GM10847 (cell line): ENCODE results near the gene GTSF1L.

Experiments used
- POLR2A ChIP-seq: IDR thresholded peaks from 2 replicates; pipeline ENCODE4 v1.6.1; 2011; ENCODE audit not compliant: insufficient read length; ENCODE audit errors: extremely low read depth

The GTSF1L gene

DNA sequence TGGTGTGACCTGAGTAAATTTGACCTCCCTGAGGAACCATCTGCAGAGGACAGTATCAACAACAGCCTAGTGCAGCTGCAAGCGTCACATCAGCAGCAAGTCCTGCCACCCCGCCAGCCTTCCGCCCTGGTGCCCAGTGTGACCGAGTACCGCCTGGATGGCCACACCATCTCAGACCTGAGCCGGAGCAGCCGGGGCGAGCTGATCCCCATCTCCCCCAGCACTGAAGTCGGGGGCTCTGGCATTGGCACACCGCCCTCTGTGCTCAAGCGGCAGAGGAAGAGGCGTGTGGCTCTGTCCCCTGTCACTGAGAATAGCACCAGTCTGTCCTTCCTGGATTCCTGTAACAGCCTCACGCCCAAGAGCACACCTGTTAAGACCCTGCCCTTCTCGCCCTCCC lies 24.3 kb downstream of the GTSF1L start:
- no peak for TF ChIP-seq POLR2A

DNA sequence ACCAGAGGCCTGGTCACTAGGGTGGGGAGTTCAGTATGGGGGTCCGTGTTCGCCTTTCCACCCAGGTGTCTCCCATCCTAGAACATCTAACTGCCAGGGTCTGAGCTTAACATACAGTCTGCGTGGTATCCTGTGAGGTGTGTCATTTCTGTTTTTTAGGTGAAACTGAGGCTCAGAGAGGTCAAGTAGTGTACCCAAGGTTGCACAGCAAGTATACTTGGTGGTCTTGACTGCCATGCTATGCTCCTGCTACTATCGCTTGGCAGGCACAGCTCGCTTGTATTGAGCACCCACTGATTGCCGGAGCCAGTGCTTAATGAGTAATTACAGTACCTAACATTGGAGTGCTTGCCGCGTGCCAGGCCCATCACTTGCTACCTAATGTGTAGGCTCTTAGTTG lies 26.2 kb downstream of the GTSF1L start:
- TF ChIP-seq POLR2A: no peak

DNA sequence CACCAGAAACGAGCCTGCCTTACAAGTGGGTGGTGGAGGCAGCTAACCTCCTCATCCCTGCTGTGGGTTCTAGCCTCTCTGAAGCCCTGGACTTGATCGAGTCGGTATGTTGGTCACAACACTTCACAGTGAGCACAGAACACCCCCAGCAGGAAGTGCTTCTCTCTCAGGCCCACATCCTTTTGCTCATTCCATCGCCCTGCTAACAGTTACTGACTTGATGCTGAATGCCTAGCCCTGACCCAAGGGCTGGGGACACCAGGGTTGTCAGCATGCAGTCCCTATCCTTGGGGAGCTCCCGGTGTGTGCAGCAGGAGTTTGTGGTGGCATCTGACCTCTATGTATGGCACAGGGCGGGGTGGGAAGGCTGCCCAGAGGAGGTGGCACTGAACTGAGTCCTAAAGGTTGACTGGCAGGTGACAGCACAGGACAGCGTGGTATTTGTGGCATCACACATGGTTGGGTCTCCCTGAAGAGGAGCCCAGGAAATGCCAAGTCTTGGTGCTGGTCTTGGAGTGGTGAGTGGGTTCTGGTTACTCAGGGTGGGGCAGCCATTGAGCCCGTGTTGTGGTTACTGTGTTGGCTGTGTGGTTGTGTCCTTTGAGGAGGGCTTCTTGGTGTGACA lies 26.7 kb downstream of the GTSF1L start:
- no peak for TF ChIP-seq POLR2A

DNA sequence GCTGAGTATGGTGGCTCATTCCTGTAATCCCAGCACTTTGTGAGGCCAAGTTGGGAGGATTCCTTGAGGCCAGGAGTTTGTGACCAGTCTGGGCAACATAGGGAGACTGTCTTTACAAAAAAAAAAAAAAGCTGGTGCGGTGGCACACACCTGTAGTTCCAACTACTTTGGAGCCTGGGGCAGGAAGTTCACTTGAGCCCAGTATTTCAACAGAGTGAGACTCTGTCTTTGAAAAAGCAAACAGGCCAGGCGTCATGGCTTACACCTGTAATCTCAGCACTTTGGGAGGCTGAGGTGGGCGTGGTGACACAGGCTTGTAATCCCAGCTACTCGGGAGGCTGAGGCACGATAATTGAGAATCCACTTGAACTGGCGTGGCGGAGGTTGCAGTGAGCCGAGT lies 31.2 kb downstream of the GTSF1L start:
- TF ChIP-seq POLR2A: no peak

DNA sequence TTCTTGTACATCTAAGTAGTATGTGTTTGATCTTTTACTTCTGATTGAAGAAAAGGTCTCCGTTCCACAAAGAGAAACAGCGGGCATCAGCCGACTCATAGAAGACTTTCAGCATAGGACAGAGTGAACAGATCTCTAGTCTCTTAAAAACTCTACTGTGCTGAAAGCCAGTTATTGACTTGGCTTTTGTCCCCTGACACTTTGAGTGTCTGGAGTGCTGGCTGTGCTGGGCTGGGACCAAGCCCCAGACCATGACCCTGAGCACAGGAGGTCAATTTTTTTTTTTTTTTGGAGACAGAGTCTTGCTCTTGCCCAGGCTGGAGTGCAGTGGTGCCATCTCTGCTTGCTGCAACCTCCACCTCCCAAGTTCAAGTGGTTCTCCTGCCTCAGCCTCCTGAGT lies 32.0 kb downstream of the GTSF1L start:
- TF ChIP-seq POLR2A: no peak

DNA sequence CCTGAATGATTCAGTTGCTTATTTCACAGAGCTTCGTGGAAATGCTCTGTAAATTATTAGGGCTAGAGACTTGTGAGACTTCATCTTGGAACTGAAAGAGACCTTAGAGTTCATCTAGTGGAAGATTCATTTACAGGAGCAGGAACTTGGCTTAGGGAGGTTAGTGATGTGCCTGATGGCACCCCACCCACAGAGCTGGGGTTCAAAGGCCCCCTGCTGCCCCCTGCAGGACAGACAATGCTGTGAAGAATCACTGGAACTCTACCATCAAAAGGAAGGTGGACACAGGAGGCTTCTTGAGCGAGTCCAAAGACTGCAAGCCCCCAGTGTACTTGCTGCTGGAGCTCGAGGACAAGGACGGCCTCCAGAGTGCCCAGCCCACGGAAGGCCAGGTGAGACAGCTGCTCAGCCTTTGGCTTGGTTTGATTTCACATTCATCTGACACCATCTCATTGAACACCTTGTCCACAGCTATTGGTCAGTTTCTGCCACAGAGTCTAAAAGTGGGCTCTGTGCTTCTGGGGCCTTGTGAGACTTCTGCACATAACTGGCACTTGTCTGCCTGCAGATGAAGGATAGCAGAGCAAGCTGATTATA lies 34.8 kb downstream of the GTSF1L start:
- no peak for TF ChIP-seq POLR2A

DNA sequence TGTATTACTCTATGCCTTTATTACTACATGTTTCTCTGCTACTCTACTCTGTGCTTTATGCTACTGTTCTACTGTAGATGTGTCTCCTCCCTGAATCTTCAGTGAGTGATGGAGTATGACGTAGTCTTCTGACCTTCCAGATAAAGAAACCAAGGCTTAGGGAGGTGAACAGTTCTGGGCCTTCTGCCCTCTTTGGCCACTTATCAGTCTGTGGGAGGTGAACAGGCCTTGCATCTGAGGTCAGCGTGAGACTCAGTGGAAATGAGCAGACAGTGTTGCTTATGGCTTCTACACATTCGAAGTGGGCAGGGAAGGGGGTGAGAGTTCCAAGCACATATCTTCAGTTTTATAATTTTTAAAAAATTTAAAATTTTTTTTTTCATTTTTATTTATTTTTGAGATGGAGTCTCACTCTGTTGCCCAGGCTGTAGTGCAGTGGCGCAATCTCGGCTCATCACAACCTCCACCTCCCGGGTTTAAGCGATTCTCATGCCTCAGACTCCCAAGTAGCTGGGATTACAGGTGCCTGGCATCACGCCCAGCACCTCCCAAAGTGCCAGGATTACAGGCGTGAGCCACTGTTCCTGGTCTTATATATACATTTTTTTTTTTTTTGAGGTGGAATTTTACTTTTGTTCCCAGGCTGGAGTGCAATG lies 35.7 kb downstream of the GTSF1L start:
- TF ChIP-seq POLR2A: no peak

DNA sequence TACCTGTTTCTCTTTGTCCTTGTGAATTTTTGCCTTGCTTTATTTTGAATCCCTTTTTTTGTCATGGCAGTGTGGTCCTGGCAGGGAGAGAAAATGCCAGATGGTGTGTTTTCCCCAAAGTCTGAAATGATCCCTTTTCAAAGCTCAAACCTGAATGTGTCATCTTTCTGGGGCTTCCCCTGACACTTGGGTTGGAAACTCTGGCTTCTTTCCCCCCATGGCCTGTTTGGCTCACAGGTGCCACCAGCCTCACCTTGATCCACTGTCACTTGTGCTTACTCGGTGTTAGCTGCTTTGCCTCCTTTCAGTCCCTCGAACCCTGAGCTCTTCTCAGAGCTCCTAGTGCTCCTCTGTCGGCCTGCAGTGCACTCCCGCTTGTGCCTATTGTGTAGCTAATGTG lies 37.6 kb downstream of the GTSF1L start:
- no peak for TF ChIP-seq POLR2A

DNA sequence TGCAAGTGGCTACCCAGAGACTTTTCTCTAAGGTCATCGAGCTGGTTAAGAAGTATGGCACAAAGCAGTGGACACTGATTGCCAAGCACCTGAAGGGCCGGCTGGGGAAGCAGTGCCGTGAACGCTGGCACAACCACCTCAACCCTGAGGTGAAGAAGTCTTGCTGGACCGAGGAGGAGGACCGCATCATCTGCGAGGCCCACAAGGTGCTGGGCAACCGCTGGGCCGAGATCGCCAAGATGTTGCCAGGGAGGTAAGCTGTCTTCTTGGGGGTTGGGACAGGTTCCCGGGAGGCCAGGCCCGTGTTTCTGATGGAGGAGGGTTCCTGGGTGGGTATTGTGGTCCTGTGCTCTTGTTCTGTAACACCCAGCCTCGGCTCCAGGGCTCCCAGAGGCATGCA lies 40.0 kb downstream of the GTSF1L start:
- TF ChIP-seq POLR2A: no peak

DNA sequence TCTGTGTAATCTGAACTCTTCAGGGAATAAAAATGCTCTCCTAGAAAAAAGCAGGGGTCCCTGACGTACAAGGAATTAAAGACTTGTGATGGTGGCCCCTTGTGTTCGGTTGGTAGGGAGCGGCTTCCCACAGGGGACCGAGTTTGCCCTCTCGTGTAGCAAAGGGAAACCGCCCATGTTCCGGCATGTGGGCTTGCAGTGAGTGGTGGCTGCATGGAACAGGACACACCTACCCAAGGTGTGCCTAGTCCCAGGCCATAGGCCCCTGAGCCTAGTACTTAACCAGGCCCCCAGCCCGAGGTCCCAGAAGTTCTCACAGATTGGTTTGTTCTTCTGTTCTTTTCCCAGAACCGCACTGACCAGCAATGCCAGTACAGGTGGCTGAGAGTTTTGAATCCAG lies 44.4 kb downstream of the GTSF1L start:
- TF ChIP-seq POLR2A: no peak

DNA sequence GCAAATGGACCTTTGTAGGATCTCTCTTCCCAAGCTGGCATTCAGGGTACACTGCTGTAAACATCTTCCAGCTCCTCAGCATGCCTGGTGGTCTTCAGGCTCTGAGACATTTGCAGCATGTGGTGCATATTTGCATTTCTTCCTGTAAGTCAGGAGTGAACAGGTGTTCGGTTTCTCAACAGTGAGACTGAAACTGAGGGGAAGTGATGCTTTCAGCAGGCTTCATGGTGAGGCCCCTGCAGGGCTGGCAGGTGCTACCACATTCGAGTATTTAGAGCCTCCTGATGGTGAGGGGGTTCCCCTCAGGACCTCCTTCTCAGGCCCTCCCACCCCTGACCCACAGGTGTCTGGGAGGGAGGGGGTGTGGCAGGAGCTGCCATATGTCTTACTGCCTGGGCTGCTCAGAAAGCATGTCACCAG lies 44.8 kb downstream of the GTSF1L start:
- no peak for TF ChIP-seq POLR2A

DNA sequence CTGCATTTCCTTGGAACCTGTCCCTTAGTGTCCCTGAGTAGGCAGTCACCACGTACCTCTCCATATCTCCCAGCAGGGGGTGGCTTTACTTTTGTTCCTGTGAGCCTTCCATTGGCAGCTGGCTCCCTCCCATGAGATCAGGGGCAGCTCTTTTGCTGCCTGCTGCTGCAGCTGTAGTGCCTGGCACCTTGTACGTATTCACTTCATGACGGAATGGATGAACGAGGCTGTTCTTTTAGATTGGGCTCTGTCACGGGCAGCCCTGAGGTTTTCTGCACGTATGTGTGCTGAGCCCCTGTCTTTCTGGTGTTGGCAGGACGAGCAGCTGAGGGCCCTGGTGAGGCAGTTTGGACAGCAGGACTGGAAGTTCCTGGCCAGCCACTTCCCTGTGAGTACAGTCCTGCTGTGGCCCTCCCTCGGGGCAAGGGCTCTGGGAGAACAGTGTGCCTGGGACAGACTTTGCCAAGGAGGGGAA lies 45.3 kb downstream of the GTSF1L start:
- no peak for TF ChIP-seq POLR2A

DNA sequence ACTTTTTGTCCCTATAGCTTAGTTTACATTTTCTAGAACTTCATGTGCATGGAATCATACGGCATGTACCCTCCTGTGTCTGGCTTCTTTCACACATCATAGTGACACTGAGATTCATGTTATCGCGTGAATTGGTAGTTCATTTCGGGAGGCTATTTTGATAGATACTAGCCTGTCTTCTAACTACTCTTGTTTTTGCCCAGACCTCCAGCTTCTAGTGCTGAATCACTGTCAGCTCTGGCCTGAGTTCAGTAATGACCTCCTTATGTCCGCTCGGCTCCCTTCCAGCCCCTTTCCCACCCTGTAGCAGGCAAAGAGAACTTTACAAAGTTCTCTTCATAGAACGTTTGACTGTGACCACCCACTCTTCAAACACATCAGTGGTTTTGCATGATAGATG lies 45.8 kb downstream of the GTSF1L start:
- TF ChIP-seq POLR2A: no peak

DNA sequence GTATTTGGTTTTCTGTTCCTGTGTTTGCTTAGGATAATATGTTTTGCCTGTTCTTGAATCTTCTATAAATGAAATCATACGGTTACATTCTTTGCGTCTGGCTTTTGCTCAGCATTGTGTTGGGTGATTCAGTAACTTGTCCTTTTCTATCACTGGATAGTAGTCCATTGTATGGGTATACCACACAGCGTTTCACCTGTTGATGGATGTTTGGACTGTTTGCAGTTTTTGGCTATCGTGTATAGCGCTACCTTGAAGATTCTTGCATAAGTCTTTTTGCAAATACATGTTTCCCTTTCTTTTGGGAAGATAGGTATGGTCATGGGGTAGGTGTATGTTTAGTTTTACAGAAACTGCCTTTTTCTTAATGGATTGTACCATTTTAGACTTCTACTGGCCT lies 50.4 kb downstream of the GTSF1L start:
- no peak for TF ChIP-seq POLR2A
